CD14-positive monocyte (primary cell): Measurements from ENCODE around the gene CSMD2. TPM values are rescaled to one million over a fixed set of nuclear protein-coding genes. Genes with fewer than 3 reads are reported as not detected.

ENCODE experiments used
- DNase-seq, 3 donors: peaks; one replicate each; pipeline ENCODE4 v3.0.0-alpha.2; 2011 to 2022
- H2AFZ ChIP-seq: 2 replicates; pipeline ENCODE4 v1.6.0; 2012; ENCODE audit warnings: mild to moderate bottlenecking, low read depth, low read length, inconsistent platforms; ENCODE audit not compliant: insufficient read depth, poor library complexity, severe bottlenecking
- H3K27ac ChIP-seq, 2 donors: 1 replicate in 1 of 2; 2 replicates in 1 of 2; pipeline ENCODE4 v1.5.1; 2012 to 2013; ENCODE audit warnings: low read length in 2 of 2, control low read depth in 1 of 2, inconsistent platforms in 1 of 2, low read depth in 1 of 2, mild to moderate bottlenecking in 1 of 2
- H3K27me3 ChIP-seq, 2 donors: one replicate each; pipeline versions ENCODE4 v1.6.0 to v1.6.1; 2011 to 2013; ENCODE audit warnings: low read length in 2 of 2; ENCODE audit not compliant: control insufficient read depth in 2 of 2, insufficient read depth in 2 of 2
- H3K36me3 ChIP-seq, 2 donors: replicated peaks in 1 of 2; 1 replicate in 1 of 2; 2 replicates in 1 of 2; pipeline versions ENCODE4 v1.5.1 to v1.6.1; 2012 to 2013; ENCODE audit warnings: low read length in 2 of 2, control low read depth in 1 of 2, inconsistent platforms in 1 of 2, mild to moderate bottlenecking in 1 of 2; ENCODE audit not compliant: insufficient read depth in 2 of 2, control insufficient read depth in 1 of 2
- H3K4me1 ChIP-seq, 2 donors: 1 replicate in 1 of 2; 2 replicates in 1 of 2; pipeline versions ENCODE4 v1.5.1 to v1.6.1; 2012 to 2013; ENCODE audit warnings: low read length in 2 of 2, control low read depth in 1 of 2, inconsistent platforms in 1 of 2, mild to moderate bottlenecking in 1 of 2, moderate library complexity in 1 of 2; ENCODE audit not compliant: insufficient read depth in 2 of 2, control insufficient read depth in 1 of 2
- H3K4me2 ChIP-seq: replicated peaks from 2 replicates; pipeline ENCODE3; 2012; ENCODE audit warnings: low read length, moderate library complexity, mild to moderate bottlenecking; ENCODE audit not compliant: poor library complexity, severe bottlenecking; ENCODE audit errors: extremely low read depth
- H3K4me3 ChIP-seq, 3 experiments: fragments of 200-600 bp in 1 of 3; sonication (generic) in 1 of 3; replicated peaks in 1 of 3; 1 replicate in 2 of 3; 2 replicates in 1 of 3; pipeline ENCODE4 v1.5.1; 2011 to 2013; ENCODE audit warnings: low read length in 3 of 3, mild to moderate bottlenecking in 3 of 3, control low read depth in 2 of 3, low read depth in 2 of 3, inconsistent platforms in 1 of 3, moderate library complexity in 1 of 3
- H3K79me2 ChIP-seq: 2 replicates; pipeline ENCODE4 v1.6.0; 2012; ENCODE audit warnings: mild to moderate bottlenecking, control low read depth, inconsistent platforms, low read length, moderate library complexity; ENCODE audit not compliant: insufficient read depth
- H3K9ac ChIP-seq: 2 replicates; pipeline ENCODE4 v1.6.0; 2017; ENCODE audit warnings: low read length, mild to moderate bottlenecking; ENCODE audit not compliant: insufficient read depth, poor library complexity, severe bottlenecking
- H3K9me3 ChIP-seq, 2 donors: replicated peaks in 1 of 2; 1 replicate in 1 of 2; 2 replicates in 1 of 2; pipeline versions ENCODE4 v1.5.1 to v1.6.1; 2012 to 2013; ENCODE audit warnings: low read length in 2 of 2, control low read depth in 1 of 2; ENCODE audit not compliant: control insufficient read depth in 1 of 2, insufficient read depth in 1 of 2
- H4K20me1 ChIP-seq: 2 replicates; pipeline ENCODE4 v1.6.0; 2012; ENCODE audit warnings: mild to moderate bottlenecking, low read length, control low read depth, moderate library complexity; ENCODE audit not compliant: insufficient read depth
- H3K27ac Mint-ChIP-seq, 7 donors: one replicate each; pipeline ENCODE4 v1.8.0; 2020; ENCODE audit warnings: mild to moderate bottlenecking in 7 of 7, mixed read lengths in 7 of 7, moderate library complexity in 6 of 7, inconsistent platforms in 2 of 7
- H3K27me3 Mint-ChIP-seq, 3 donors: one replicate each; pipeline ENCODE4 v1.8.0; 2021 to 2022; ENCODE audit warnings: low read depth in 3 of 3, mild to moderate bottlenecking in 3 of 3, mixed read lengths in 3 of 3, moderate library complexity in 3 of 3, inconsistent platforms in 1 of 3
- H3K36me3 Mint-ChIP-seq, 2 donors: one replicate each; pipeline ENCODE4 v1.8.0; 2020; ENCODE audit warnings: mixed read lengths in 2 of 2, inconsistent platforms in 1 of 2, mild to moderate bottlenecking in 1 of 2
- H3K4me1 Mint-ChIP-seq: one replicate; pipeline ENCODE4 v1.8.0; 2020; ENCODE audit warnings: mild to moderate bottlenecking, mixed read lengths
- H3K4me3 Mint-ChIP-seq, 2 donors: one replicate each; pipeline ENCODE4 v1.8.0; 2020; ENCODE audit warnings: mild to moderate bottlenecking in 2 of 2, mixed read lengths in 2 of 2, moderate library complexity in 1 of 2
- H3K9me3 Mint-ChIP-seq, 7 donors: one replicate each; pipeline ENCODE4 v1.8.0; 2020 to 2022; ENCODE audit warnings: mixed read lengths in 7 of 7, mild to moderate bottlenecking in 6 of 7, moderate library complexity in 6 of 7, inconsistent platforms in 2 of 7
- WGBS: methylation state at CpG from one replicate; pipeline ENCODE4 v1.1.5; 2013; ENCODE audit warnings: missing lambda C conversion rate; ENCODE audit not compliant: insufficient coverage; 5-methylcytosine and 5-hydroxymethylcytosine counted together
- intact Hi-C, 2 donors: fragments of 100-400 bp; cut with micrococcal nuclease; formaldehyde crosslinking; loops; one replicate each; pipeline versions ENCODE4 v1.15.0 to v1.15.1; 2023
- polyA plus RNA-seq, 3 donors: library from polyadenylated mRNA; depleted of rRNA in 1 of 3; unstranded in 2 of 3; stranded (reverse) in 1 of 3; fragments of 300-500 nt in 2 of 3; fragments of >200 nt in 1 of 3; fragmentation: Illumina TruSeq in 2 of 3; gene quantifications; 1 replicate in 2 of 3; 2 replicates in 1 of 3; pipeline ENCODE4 v1.2.3, GENCODE V29; 2012 to 2021
- TF ChIP-seq, protein P1 (sequence below): fragments of 200-600 bp; IDR thresholded peaks from one replicate; pipeline ENCODE4 v1.8.0; 2022; ENCODE audit warnings: antibody characterized with exemption, mild to moderate bottlenecking

CSMD2 gene
- polyA plus RNA-seq, 3 donors = 0.04 TPM; not detected in 2

DNA sequence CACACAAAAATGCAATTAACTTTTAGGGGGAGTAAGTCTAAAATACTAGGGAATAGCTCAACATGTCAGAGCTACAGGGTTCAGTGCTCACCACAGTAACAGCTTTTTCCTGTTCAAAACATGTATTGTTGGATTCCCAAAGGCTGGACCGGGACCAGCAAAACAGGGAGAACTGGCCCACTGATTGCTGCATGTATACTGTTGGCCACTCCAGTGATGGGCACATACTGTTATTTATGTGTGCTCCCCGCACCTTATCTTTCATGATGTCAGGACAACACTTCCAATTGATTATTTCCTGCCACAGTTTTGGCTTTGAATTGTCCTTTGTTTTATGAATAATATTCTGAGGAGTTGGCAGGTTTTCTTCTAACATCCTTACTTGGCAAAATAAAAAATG, 250.5 kb downstream of the CSMD2 start:
- Histone ChIP-seq H3K27me3 (no peaks in the 10 kb centered on the region), H2AFZ (no peak overlapping the region), H3K4me2 (no peak overlapping the region), H3K9me3 (no peaks in the 10 kb centered on the region), H3K4me3 (no peak overlapping the region), H3K79me2 (no peaks in the 10 kb centered on the region), H3K27ac (no peak overlapping the region), H3K9ac (no peak overlapping the region), H4K20me1 (no peaks in the 10 kb centered on the region), H3K4me1 (no peaks in the 10 kb centered on the region), H3K36me3 (no peaks in the 10 kb centered on the region)
- H3K9me3 Mint-ChIP-seq = peaks cover 0 to 4% (median 1%) of the 10 kb centered on the region in 7 donors
- no peak for DNase-seq
- no peak overlapping the region for H3K27ac Mint-ChIP-seq
- TF ChIP-seq, protein P1, sequence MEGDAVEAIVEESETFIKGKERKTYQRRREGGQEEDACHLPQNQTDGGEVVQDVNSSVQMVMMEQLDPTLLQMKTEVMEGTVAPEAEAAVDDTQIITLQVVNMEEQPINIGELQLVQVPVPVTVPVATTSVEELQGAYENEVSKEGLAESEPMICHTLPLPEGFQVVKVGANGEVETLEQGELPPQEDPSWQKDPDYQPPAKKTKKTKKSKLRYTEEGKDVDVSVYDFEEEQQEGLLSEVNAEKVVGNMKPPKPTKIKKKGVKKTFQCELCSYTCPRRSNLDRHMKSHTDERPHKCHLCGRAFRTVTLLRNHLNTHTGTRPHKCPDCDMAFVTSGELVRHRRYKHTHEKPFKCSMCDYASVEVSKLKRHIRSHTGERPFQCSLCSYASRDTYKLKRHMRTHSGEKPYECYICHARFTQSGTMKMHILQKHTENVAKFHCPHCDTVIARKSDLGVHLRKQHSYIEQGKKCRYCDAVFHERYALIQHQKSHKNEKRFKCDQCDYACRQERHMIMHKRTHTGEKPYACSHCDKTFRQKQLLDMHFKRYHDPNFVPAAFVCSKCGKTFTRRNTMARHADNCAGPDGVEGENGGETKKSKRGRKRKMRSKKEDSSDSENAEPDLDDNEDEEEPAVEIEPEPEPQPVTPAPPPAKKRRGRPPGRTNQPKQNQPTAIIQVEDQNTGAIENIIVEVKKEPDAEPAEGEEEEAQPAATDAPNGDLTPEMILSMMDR = no peak
- 67% methylated on average over 1 of the region's 2 CpGs for WGBS
- H3K27me3 Mint-ChIP-seq = peaks cover 3 to 6% (median 3%) of the 10 kb centered on the region in 3 donors
- intact Hi-C loops = no loop called here
- H3K4me3 Mint-ChIP-seq = no peak overlapping the region
- H3K36me3 Mint-ChIP-seq = no peaks in the 10 kb centered on the region
- H3K4me1 Mint-ChIP-seq = no peaks in the 10 kb centered on the region

DNA sequence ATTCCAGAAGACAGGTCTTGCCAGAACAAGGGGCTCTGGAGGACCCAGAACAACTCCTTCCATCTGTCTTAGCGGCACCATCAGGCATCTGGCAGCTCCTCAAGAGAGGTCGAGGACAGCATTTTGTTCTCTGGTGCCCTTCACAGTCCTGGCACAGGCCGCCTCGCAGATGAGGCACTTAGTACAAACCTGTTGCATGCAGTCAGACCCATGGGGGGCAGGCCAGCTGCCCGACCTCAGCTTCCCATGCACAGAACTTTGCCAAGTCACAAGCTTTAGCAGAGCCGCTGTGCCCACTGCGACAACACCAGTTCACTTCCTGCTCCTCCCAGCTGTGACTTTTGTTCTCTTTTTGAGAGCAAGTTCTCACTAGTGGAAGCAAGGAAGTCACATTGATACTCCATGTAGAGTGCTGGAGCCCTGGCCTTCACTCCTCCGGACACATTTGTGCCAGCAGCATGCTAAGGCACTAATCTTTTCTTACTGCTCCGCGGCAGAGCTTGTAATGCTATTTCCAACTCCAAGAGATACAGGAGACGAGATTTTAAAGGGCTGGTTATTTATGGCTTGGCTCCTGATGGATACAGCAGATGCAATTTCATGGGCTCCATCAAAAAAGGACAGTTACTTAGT, 256.6 kb downstream of the CSMD2 start:
- Histone ChIP-seq H3K27me3 (no peaks in the 10 kb centered on the region), H3K79me2 (no peaks in the 10 kb centered on the region), H4K20me1 (no peaks in the 10 kb centered on the region), H3K9ac (no peak overlapping the region), H3K36me3 (no peaks in the 10 kb centered on the region), H3K27ac (no peak overlapping the region), H3K4me2 (no peak overlapping the region), H3K9me3 (no peaks in the 10 kb centered on the region), H3K4me3 (no peak overlapping the region), H2AFZ (no peak overlapping the region), H3K4me1 (no peaks in the 10 kb centered on the region)
- 70% methylated on average over 8 of the region's 11 CpGs for WGBS
- DNase-seq = no peak
- Mint-ChIP-seq H3K27ac (no peak overlapping the region), H3K4me1 (no peaks in the 10 kb centered on the region), H3K9me3 (peaks cover 0 to 7% (median 2%) of the 10 kb centered on the region in 7 donors), H3K36me3 (no peaks in the 10 kb centered on the region), H3K27me3 (peaks cover 3 to 7% (median 5%) of the 10 kb centered on the region in 3 donors), H3K4me3 (no peak overlapping the region)
- TF ChIP-seq, protein P1 = no peak
- intact Hi-C loops = no loop called here
